ENCODE measurements around the gene PDSS2.
"Not testable (repeated sequence)": the region's sequence is repeated elsewhere in the genome, so short reads cannot be mapped to it uniquely, and the experiment has no call there.

PDSS2 gene

GRCh38 chr6:107216197-107216933 is 243.0 kb downstream of the PDSS2 start:
- no peak for DNase-seq (ENCODE audit: low spot score)

- no peak for DNase-seq (ENCODE audit: low spot score)
Observed at GRCh38 chr6:107215334-107215733, 244.0 kb downstream of the PDSS2 start.

- DNase-seq (ENCODE audit: low spot score) = no peak
Observed at GRCh38 chr6:107214655-107215054, 244.7 kb downstream of the PDSS2 start.

- no peak for DNase-seq (ENCODE audit: low spot score)
Observed at GRCh38 chr6:107209406-107210305, 249.7 kb downstream of the PDSS2 start.

- no peak for DNase-seq (ENCODE audit: low spot score)
Observed at GRCh38 chr6:107207251-107207873, 252.0 kb downstream of the PDSS2 start.

GRCh38 chr6:107205058-107205998 is 254.0 kb downstream of the PDSS2 start:
- DNase-seq (ENCODE audit: low spot score) = no peak

GRCh38 chr6:107202876-107203468 is 256.4 kb downstream of the PDSS2 start:
- no peak for DNase-seq (ENCODE audit: low spot score)

- DNase-seq (ENCODE audit: low spot score) = no peak
Observed at GRCh38 chr6:107198631-107199416, 260.5 kb downstream of the PDSS2 start.

- DNase-seq (ENCODE audit: low spot score) = no peak
Observed at GRCh38 chr6:107196152-107196551, 263.2 kb downstream of the PDSS2 start.

GRCh38 chr6:107194723-107195122 is 264.6 kb downstream of the PDSS2 start:
- DNase-seq (ENCODE audit: low spot score) = not testable (repeated sequence)

GRCh38 chr6:107192830-107193229 is 266.5 kb downstream of the PDSS2 start:
- DNase-seq (ENCODE audit: low spot score) = no peak

GRCh38 chr6:107187630-107188029 is 271.7 kb downstream of the PDSS2 start:
- DNase-seq (ENCODE audit: low spot score) = no peak

- DNase-seq (ENCODE audit: low spot score) = no peak
Observed at GRCh38 chr6:107186047-107186446, 273.3 kb downstream of the PDSS2 start.

GRCh38 chr6:107185391-107185970 is 273.9 kb downstream of the PDSS2 start:
- DNase-seq (ENCODE audit: low spot score) = peak; percentile 45

- no peak for DNase-seq (ENCODE audit: low spot score)
Observed at GRCh38 chr6:107184435-107184834, 274.9 kb downstream of the PDSS2 start.

- DNase-seq (ENCODE audit: low spot score) = peak; percentile 17
Observed at GRCh38 chr6:107180099-107180498, 279.3 kb downstream of the PDSS2 start.

- no peak for DNase-seq (ENCODE audit: low spot score)
Observed at GRCh38 chr6:107179004-107179403, 280.4 kb downstream of the PDSS2 start.

GRCh38 chr6:107173779-107174178 is 285.6 kb downstream of the PDSS2 start:
- DNase-seq (ENCODE audit: low spot score) = no peak

GRCh38 chr6:107171513-107171912 is 287.9 kb downstream of the PDSS2 start:
- DNase-seq (ENCODE audit: low spot score) = no peak

GRCh38 chr6:107164299-107164698 is 295.1 kb downstream of the PDSS2 start:
- not testable (repeated sequence) for DNase-seq (ENCODE audit: low spot score)

All from cerebellar cortex (tissue), 1 donor.